GM18502 (cell line): ENCODE results near the gene ZFP91.

Experiments
- ATAC-seq: cut with Tn5 transposase; IDR thresholded peaks from one replicate; pipeline ENCODE4 v1.9.1; 2021; ENCODE audit warnings: mild to moderate bottlenecking; ENCODE audit not compliant: unreplicated experiment, poor library complexity

ZFP91 gene

DNA sequence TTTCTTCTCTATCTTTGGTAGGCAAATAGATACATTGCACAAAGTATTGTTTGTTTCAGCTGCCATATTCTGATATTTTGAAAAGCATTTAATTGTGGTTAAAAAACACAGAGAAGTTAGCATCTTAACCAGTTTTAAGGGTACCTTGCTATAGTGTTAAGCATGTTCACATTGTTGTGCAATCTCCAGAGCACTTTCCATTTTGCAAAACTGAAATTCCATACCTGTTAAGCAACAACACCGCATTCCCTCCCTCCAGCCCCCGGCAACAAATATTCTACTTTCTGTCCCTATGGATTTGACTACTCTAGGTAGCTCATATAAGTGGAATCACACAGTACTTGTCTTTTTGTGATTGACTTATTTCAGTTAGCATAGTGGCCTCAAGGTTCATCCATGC lies 77.5 kb downstream of the ZFP91 start:
- no peak for ATAC-seq

- ATAC-seq: no peak
Observed at GRCh38 chr11:58658623-58659022, 79.8 kb downstream of the ZFP91 start.

DNA sequence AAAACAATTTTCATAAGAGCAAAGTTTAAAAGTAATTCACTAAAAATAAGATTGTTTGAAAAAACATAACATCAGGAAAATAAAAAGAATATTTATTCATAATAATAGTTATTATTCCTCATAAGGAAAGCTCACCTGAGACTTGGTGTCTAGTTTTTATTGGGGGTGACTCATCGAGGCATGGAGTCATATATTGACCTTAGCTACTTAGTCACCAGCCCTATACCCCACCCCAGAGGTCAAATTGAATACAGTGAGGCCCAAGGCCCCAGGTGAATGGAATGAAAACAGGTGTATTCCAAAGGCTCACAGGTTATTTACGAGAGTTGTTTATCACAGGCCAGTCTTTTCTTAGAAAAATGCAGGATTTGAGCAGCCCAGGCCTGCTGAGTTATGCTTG lies 80.5 kb downstream of the ZFP91 start:
- ATAC-seq: no peak

DNA sequence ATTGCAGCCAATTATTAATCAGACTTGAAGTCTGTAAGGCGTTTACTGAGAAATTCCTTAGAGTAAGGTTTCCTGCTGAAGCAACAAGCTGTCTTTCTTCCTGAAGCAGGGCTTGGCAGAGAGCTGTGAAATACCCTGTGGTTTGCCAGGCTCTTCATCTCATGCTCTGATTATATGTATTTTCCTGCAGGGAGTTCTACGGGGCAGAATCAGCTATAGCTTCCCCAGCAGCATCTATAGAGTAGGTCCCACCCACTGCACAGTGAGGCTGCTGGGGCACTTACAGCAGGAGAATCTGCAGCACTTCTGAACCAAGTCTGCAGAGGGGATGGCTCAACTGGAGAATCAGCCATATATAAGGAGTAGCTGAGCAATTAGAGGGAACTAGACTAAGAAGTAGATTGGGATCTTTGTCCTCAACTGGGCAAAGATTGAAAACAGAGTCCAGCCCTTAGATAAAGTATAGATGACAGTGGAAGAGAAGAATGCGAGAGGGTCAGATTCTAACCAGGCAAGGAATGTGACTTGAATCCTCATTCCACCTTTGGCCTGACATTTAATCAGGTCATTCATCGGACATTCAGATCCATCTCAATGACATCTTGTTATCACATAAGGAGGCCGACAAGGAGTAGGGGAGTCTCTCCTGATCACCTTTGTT lies 81.2 kb downstream of the ZFP91 start:
- ATAC-seq: no peak
